Measurements from ENCODE around the gene BTAF1. TPM values are rescaled to one million over a fixed set of nuclear protein-coding genes. Genes with fewer than 3 reads are reported as not detected.

BTAF1 gene
- total RNA-seq, 1 donor from 2014 or later, result 53.2 TPM

DNA sequence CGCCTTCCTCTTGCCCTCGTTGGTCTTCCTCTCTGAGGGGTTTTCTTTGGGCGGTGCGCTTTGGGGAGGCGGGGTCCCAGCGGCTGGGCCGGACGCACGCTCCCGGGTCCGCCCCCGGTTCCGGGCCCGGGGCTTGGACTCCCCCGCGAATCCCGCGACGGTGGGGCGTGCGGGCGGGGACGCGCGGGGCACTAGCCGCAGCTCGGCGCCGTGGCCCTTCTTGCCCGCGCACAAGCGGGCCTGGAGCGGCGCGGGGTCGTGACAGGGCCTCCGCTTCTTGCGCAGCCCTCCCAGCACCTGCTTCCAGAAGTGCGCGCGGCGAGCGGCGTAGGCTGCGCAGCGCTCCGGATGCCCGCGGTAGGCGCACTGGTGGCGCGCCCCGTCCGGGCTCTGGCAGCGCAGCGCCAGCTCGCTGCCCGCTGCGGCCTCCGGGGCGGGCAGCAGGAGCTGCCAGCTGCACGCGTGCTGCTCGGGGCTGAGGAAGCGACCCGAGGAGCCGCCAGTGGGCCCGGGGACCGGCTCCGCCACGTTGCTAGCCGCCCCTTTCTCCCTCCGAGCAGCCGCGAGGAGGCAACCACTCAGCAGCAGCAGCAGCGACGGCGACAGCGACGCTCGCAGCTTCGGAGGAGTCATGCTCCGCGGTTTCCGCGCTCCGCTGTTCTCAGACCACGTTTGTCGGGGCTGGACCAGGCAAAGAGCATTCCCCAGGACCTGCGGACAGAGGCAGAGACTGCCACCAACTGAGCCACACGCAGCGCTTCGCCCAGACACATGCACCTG lies 15.0 kb upstream of the BTAF1 start:
- peak; percentile 92 for DNase-seq

DNA sequence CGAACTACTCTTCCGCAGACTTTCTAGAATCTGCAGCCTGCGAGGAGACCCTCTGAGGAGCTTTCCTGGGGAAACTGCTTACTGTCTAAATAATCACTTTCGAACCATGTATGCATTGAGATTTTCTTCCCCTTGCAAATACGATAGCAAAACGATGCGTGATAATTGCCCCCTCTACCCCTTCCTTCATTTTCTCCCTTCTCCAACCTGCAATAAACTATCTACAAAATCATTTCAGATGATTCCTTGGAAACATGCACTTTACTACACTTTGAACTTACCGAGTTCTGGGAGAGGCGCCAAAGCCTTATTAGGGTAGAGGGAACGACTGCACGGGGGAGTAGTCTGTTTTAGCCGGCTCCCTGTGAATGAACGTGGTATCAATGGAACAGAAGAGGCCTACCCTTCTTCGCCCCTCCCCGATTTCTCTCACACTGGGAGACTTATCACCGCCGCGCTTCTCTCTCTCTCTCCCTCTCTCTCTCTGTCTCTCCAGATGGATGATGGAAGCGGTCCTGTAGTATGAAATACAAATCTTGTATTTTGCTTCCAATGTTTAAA lies 14.4 kb upstream of the BTAF1 start, which contains the start of gene FGFBP3:
Gene FGFBP3 (minus strand): TSS at position 370 of the 561 bp plus-strand sequence. CDS start 517 bp downstream, outside the sequence.
- peak; percentile 81 for DNase-seq

DNA sequence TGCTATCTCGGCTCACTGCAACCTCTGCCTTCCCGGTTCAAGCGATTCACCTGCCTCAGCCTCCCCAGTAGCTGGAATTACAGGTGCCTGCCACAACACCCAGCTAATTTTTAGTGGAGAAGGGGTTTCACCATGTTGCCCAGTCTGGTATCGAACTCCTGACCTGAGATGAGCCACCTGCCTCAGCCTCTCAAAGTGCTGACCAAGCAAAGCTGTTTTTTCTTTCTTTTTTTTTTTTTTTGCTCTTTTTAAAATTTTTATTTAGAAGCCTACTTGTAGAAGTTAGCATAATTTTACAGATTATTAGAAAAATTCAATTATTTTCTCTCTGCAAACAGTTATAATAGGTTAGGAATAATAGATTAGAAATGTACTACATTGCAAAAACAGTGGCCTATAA lies 13.1 kb upstream of the BTAF1 start:
- no peak for DNase-seq

GRCh38 chr10:91919651-91920050 lies 3.9 kb upstream of the BTAF1 start:
- DNase-seq, result no peak

DNA sequence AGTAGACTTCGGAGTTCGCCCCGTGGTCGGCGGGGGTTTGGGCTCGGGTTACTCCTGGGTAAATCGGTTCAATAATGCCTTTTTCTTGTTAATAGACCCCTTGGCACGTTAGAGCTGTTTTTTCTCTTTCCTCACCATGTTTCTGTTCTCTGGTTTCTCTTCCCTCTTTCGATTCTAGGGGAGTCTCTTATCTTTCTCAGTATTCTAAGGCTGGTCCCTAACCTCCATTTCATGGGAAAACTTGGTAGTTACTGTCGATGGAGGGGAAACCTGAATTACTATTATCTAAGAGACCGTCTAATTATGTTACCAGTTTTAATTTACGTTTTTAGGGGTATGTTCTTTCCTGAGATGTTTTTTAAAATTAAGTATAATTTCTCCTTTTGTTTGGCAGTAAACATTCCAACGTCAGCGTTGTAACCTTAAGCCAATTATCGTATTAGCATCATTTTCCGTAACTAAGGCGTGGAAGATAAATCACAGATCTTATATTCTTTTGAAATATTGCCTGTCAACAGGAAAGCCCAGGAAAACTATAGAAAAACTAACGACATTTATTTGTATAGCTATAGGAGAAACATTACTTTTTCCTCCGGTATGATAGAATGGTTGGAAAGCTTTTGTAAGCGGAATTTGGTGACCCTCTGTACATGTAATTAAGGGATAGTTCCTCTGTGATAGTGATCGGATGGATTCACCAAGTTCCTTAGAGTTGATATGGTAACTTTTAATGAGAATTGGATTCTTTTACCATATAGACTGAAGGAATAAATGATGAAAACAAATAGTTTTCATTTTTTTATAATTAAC lies 847 bp downstream of the BTAF1 start:
- DNase-seq, result no peak

- no peak for DNase-seq
These were observed 1.4 kb downstream of the BTAF1 start for GRCh38 chr10:91925022-91925320.

DNA sequence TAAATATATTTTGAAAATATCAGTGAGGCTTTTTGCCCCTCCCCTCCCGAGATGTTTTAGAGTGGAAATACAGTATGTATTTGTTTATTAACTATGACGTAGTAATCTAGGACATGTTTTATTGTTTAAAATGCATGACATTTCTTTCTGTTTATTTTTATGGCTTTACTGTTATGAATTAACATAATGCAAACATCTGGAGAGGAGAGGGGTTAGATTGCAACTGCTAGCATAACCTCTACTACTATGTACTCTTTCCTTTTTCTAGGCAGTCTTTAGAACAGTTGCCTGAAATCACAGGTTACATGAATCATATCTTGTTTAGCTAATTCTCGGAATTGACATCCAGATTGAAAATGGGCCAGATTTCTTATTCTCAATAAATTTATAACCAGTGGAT lies 7.4 kb downstream of the BTAF1 start:
- DNase-seq, result no peak

DNA sequence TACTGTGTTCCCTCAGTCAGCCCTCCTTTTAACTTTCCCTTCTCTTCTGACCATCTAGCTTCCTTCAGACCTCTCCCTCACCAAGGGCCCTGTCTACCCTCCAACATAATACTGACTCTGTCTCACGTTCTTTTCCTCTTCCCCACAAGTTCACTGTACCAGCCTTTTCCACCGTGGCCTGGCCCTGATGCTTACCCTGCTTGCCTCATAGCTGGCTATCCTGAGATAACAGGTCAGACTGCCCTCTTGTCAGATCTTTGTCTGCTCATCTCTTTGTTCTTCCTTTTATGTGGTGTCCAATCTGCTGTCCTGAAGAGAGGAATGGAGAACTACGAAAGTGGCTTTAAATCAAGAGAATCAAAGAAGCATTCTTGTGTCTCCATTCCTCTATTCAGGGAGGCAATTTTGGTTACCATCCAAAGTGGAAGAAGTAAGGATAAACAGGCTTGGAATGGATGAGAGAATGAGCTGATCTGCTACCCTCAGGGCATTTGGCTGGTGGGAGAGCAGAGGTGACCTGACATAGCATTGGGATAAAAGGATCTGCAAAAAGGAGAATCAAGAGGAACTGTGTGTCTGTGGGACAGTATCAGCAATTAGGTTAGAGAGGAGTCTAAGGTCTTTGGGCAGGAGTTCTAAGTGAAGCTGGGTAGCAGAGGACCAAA lies 8.1 kb downstream of the BTAF1 start:
- no peak for DNase-seq

GRCh38 chr10:91932737-91933136 lies 9.2 kb downstream of the BTAF1 start:
- no peak for DNase-seq

DNA sequence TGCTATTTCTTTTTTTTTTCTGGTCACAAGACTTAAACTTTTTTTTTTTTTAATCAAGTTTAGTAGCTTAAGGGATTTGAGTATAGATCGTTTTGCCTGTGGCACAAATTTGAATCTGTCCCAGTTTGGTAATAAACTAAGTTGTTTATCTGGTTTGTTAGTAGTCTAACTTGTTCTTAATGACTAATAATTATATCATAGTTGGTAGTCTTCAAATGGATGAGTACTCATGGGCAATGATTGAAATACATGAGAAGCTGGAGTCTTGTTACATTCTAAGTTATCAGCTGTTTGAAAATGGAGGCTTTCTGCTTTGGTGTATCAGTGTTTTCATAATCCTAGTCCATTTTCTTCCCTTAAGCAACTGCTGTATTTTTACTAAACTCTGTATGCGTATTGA lies 12.3 kb downstream of the BTAF1 start:
- DNase-seq, result no peak

DNA sequence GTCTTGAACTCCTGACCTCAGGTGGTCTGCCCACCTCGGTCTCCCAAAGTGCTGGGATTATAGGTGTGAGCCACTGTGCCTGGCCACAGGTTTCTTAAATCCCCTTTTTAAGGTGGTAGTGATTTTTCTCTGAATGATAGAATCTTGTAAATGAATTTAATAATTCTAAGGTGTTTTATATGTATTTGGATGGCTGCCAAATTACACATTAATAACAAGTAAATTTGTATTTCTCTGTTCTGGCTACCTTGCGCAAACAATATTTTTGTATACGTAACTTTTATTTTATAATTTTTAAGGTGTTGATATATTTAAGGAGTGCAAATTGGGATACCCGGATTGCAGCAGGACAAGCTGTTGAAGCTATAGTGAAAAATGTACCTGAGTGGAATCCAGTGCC lies 16.1 kb downstream of the BTAF1 start:
- DNase-seq, result no peak

GRCh38 chr10:91941426-91941825 lies 17.9 kb downstream of the BTAF1 start:
- no peak for DNase-seq

GRCh38 chr10:91944880-91945630 lies 21.5 kb downstream of the BTAF1 start:
- DNase-seq, result no peak

GRCh38 chr10:91953600-91954160 lies 30.1 kb downstream of the BTAF1 start:
- no peak for DNase-seq

- DNase-seq, result no peak
These were observed 31.5 kb downstream of the BTAF1 start for GRCh38 chr10:91955114-91955513.

GRCh38 chr10:91957091-91957490 lies 33.5 kb downstream of the BTAF1 start:
- DNase-seq, result no peak

DNA sequence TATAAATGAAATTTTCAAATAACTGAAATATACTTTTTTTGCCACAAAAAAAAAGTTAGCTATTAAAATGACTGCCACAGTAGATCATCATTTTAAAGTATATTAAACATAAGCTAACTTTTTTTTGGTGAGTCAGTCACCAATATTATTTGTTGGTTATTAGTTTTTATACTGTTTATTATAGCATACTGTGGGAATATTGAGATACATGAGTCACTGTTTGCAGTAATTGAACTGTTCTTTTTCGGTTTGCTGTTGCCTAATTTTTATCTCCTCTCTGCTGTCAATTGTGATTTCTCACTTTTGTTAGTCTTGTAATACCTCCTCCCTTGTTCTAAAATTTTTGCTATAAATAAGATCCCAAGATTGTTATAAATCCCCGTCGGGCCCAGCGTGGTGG lies 45.7 kb downstream of the BTAF1 start:
- DNase-seq, result no peak

GRCh38 chr10:91974960-91975359 lies 51.4 kb downstream of the BTAF1 start:
- no peak for DNase-seq

DNA sequence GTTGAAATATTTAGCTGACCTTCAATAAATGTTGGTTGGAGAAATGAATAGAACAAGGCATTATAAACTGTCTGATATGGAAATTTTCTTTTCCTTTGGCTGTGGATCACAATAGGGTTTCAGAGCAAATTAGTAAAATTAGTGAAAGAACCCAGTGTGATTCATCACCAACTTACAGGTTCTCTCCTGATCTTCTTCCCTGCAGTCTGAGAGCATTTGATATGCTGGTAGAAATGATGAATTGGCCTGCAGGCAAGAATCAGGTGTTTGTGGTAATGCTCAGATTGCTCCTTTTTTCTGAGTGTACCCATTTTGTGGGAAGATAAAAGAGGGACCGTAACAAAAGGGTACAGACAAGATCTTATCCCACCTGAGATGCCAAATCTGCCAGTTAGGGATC lies 51.9 kb downstream of the BTAF1 start:
- DNase-seq, result no peak

DNA sequence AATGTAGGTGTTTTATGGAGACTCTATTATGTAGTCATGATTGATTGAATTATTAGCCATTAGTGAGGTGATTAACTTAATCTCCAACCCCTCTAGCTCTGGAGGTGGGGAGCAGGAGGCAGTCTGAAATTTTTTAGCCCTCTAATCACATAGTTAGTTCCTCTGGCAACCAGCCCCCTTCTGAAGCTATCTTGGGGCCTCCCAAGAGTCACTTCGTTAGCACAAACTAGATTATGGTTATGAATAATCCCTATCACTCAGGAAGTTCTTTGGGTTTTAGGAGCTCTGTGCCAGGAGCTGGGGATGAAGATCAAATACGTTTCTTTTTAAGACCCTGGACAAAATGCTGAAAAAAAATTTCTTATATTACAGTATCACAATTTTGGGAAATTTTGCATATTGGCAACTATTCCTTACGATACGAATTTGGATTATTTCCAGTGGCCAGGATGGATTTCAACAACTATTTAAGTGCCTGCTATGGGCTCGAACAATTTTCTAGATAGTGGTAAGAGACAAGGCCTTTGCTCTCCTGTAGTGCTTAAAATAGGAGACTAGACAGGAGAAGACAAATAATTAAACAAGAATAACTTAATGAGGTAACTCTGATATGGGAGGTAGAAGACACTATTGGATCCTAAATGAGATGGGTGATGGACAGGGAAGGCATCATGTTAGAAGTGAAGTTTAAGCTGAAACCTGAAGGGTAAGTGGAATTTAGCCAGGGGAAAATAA lies 52.9 kb downstream of the BTAF1 start:
- no peak for DNase-seq

DNA sequence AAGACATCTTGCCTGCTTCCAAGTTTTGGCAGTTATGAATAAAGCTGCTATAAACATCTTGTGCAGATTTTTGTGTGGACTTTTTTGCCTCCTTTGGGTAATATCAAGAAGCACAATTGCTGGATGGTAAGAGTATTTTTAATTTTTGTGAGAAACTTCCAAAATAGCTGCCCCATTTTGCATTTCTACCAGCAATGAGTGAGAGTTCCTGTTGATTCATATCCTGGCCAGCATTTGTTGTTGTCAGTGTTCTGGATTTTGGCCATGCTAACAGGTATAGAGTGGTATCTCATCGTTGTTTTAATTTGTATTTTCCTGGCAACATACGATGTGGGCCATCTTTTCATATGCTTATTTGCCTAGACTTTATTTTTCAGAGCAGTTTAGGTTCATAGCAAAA lies 53.9 kb downstream of the BTAF1 start:
- no peak for DNase-seq

Data from tongue (tissue), 2 donors.